ENCODE measurements around the gene ZNF436.

ZNF436 gene

GRCh38 chr1:23345920-23346319 is 23.7 kb downstream of the ZNF436 start:
- no peak overlapping the region for H3K4ac ChIP-seq (ENCODE audit: low read depth, low read length)
- H3K27me3 ChIP-seq (ENCODE audit: insufficient read depth, low read length, poor library complexity): peaks cover 3% of the 10 kb centered on the region
- no peak overlapping the region for H4K5ac ChIP-seq (ENCODE audit: low read length)
- H3K79me2 ChIP-seq (ENCODE audit: control insufficient read depth, insufficient read depth, low read length): peaks cover 27% of the 10 kb centered on the region
- no peaks in the 10 kb centered on the region for H3K79me1 ChIP-seq (ENCODE audit: low read length)
- H3K4me3 ChIP-seq (ENCODE audit: low read length): no peak overlapping the region
- no peak overlapping the region for H2BK15ac ChIP-seq (replicated peaks; ENCODE audit: low read depth)
- no peak overlapping the region for H3K27ac ChIP-seq (ENCODE audit: low read depth, low read length)
- peak overlapping the region; percentile 76 for H4K8ac ChIP-seq (ENCODE audit: low read depth, low read length)
- no peak overlapping the region for H3K18ac ChIP-seq (ENCODE audit: low read length)
- no peak overlapping the region for H2AK5ac ChIP-seq (ENCODE audit: low read length)
- WGBS (ENCODE audit: extremely low coverage, insufficient coverage, low lambda C conversion rate): no CpG with 5 or more reads among the region's 14 CpGs
- H3K4me2 ChIP-seq (ENCODE audit: low read length): no peak overlapping the region
- H2BK120ac ChIP-seq (ENCODE audit: low read depth, low read length): no peak overlapping the region
- DNase-seq: no peak
- no peak overlapping the region for H3K56ac ChIP-seq (ENCODE audit: low read length)
- H3K9ac ChIP-seq (ENCODE audit: low read length): no peak overlapping the region
- H3K36me3 ChIP-seq (ENCODE audit: control insufficient read depth, insufficient read depth, low read length): no peaks in the 10 kb centered on the region
- no peak overlapping the region for H3K23ac ChIP-seq (ENCODE audit: low read length)
- no peak overlapping the region for H2BK5ac ChIP-seq (ENCODE audit: low read length)
- H3K4me1 ChIP-seq (ENCODE audit: control insufficient read depth, low read depth, low read length): no peaks in the 10 kb centered on the region

- H3K79me1 ChIP-seq (ENCODE audit: low read length): no peaks in the 10 kb centered on the region
- peak overlapping the region; percentile 63 for H3K4me2 ChIP-seq (ENCODE audit: low read length)
- WGBS (ENCODE audit: extremely low coverage, insufficient coverage, low lambda C conversion rate): no CpG with 5 or more reads among the region's 8 CpGs
- peaks cover 36% of the 10 kb centered on the region for H3K79me2 ChIP-seq (ENCODE audit: control insufficient read depth, insufficient read depth, low read length)
- peak overlapping the region; percentile 95 for H3K56ac ChIP-seq (ENCODE audit: low read length)
- peak overlapping the region; percentile 60 for H3K4ac ChIP-seq (ENCODE audit: low read depth, low read length)
- DNase-seq: peak; percentile 53
- H3K4me3 ChIP-seq (ENCODE audit: low read length): peak overlapping the region; percentile 40
- no peak overlapping the region for H2BK120ac ChIP-seq (ENCODE audit: low read depth, low read length)
- no peaks in the 10 kb centered on the region for H3K4me1 ChIP-seq (ENCODE audit: control insufficient read depth, low read depth, low read length)
- H3K27ac ChIP-seq (ENCODE audit: low read depth, low read length): peak overlapping the region; percentile 75
- H2BK15ac ChIP-seq (replicated peaks; ENCODE audit: low read depth): no peak overlapping the region
- no peaks in the 10 kb centered on the region for H3K27me3 ChIP-seq (ENCODE audit: insufficient read depth, low read length, poor library complexity)
- peak overlapping the region; percentile 99 for H4K5ac ChIP-seq (ENCODE audit: low read length)
- H4K8ac ChIP-seq (ENCODE audit: low read depth, low read length): no peak overlapping the region
- no peak overlapping the region for H2AK5ac ChIP-seq (ENCODE audit: low read length)
- peak overlapping the region; percentile 90 for H3K9ac ChIP-seq (ENCODE audit: low read length)
- no peaks in the 10 kb centered on the region for H3K36me3 ChIP-seq (ENCODE audit: control insufficient read depth, insufficient read depth, low read length)
- peak overlapping the region; percentile 22 for H3K18ac ChIP-seq (ENCODE audit: low read length)
- H2BK5ac ChIP-seq (ENCODE audit: low read length): peak overlapping the region; percentile 83
- peak overlapping the region; percentile 39 for H3K23ac ChIP-seq (ENCODE audit: low read length)
Measured at GRCh38 chr1:23344987-23345472, 24.6 kb downstream of the ZNF436 start.

- DNase-seq: peak; percentile 100
- peak within 1 kb of the TSS; percentile 83 for H2BK5ac ChIP-seq (ENCODE audit: low read length)
- peak within 1 kb of the TSS; percentile 100 for H3K4ac ChIP-seq (ENCODE audit: low read depth, low read length)
- WGBS (ENCODE audit: extremely low coverage, insufficient coverage, low lambda C conversion rate): no CpG with 5 or more reads among the region's 87 CpGs
- H3K27me3 ChIP-seq (ENCODE audit: insufficient read depth, low read length, poor library complexity): no peaks in the 10 kb centered on the region
- H4K5ac ChIP-seq (ENCODE audit: low read length): peak within 1 kb of the TSS; percentile 99
- peak within 1 kb of the TSS; percentile 95 for H3K56ac ChIP-seq (ENCODE audit: low read length)
- H3K23ac ChIP-seq (ENCODE audit: low read length): peak within 1 kb of the TSS; percentile 39
- peak within 1 kb of the TSS; percentile 64 for H3K4me2 ChIP-seq (ENCODE audit: low read length)
- H3K36me3 ChIP-seq (ENCODE audit: control insufficient read depth, insufficient read depth, low read length): no peaks in the 10 kb centered on the region
- H2BK15ac ChIP-seq (replicated peaks; ENCODE audit: low read depth): peak within 1 kb of the TSS; percentile 45
- H3K27ac ChIP-seq (ENCODE audit: low read depth, low read length): peak within 1 kb of the TSS; percentile 99
- H2AK5ac ChIP-seq (ENCODE audit: low read length): no peak within 1 kb of the TSS
- H2BK120ac ChIP-seq (ENCODE audit: low read depth, low read length): peak within 1 kb of the TSS; percentile 100
- H4K8ac ChIP-seq (ENCODE audit: low read depth, low read length): peak within 1 kb of the TSS; percentile 88
- H3K9ac ChIP-seq (ENCODE audit: low read length): peak within 1 kb of the TSS; percentile 90
- H3K18ac ChIP-seq (ENCODE audit: low read length): peak within 1 kb of the TSS; percentile 100
- H3K4me1 ChIP-seq (ENCODE audit: control insufficient read depth, low read depth, low read length): peaks cover 2% of the 10 kb centered on the region
- peak within 1 kb of the TSS; percentile 76 for H3K4me3 ChIP-seq (ENCODE audit: low read length)
- no peaks in the 10 kb centered on the region for H3K79me1 ChIP-seq (ENCODE audit: low read length)
- peaks cover 42% of the 10 kb centered on the region for H3K79me2 ChIP-seq (ENCODE audit: control insufficient read depth, insufficient read depth, low read length)
Measured at GRCh38 chr1:23344111-23344986, 25.3 kb downstream of the ZNF436 start, which contains the start of gene HNRNPR. Gene HNRNPR, minus strand, starts transcription at chr1:23344284. Its CDS starts 3,276 bp downstream, at chr1:23341008.

GRCh38 chr1:23343221-23344110 is 26.2 kb downstream of the ZNF436 start:
- WGBS (ENCODE audit: extremely low coverage, insufficient coverage, low lambda C conversion rate): no CpG with 5 or more reads among the region's 66 CpGs
- Histone ChIP-seq H3K4me3 (ENCODE audit: low read length) (peak overlapping the region; percentile 76), H3K56ac (ENCODE audit: low read length) (peak overlapping the region; percentile 79), H2BK120ac (ENCODE audit: low read depth, low read length) (peak overlapping the region; percentile 100), H3K23ac (ENCODE audit: low read length) (no peak overlapping the region), H3K27ac (ENCODE audit: low read depth, low read length) (peak overlapping the region; percentile 99), H3K4ac (ENCODE audit: low read depth, low read length) (peak overlapping the region; percentile 100), H2BK15ac (replicated peaks; ENCODE audit: low read depth) (peak overlapping the region; percentile 45), H3K79me1 (ENCODE audit: low read length) (no peaks in the 10 kb centered on the region), H3K4me2 (ENCODE audit: low read length) (peak overlapping the region; percentile 64), H3K18ac (ENCODE audit: low read length) (peak overlapping the region; percentile 100), H3K36me3 (ENCODE audit: control insufficient read depth, insufficient read depth, low read length) (no peaks in the 10 kb centered on the region), H2BK5ac (ENCODE audit: low read length) (peak overlapping the region; percentile 79), H3K27me3 (ENCODE audit: insufficient read depth, low read length, poor library complexity) (no peaks in the 10 kb centered on the region), H3K4me1 (ENCODE audit: control insufficient read depth, low read depth, low read length) (peaks cover 2% of the 10 kb centered on the region), H4K5ac (ENCODE audit: low read length) (no peak overlapping the region), H3K79me2 (ENCODE audit: control insufficient read depth, insufficient read depth, low read length) (peaks cover 49% of the 10 kb centered on the region), H3K9ac (ENCODE audit: low read length) (peak overlapping the region; percentile 73), H2AK5ac (ENCODE audit: low read length) (no peak overlapping the region), H4K8ac (ENCODE audit: low read depth, low read length) (peak overlapping the region; percentile 88)
- DNase-seq: peak; percentile 88

- H3K27me3 ChIP-seq (ENCODE audit: insufficient read depth, low read length, poor library complexity): no peaks in the 10 kb centered on the region
- H3K23ac ChIP-seq (ENCODE audit: low read length): no peak overlapping the region
- no peak overlapping the region for H3K18ac ChIP-seq (ENCODE audit: low read length)
- H2BK15ac ChIP-seq (replicated peaks; ENCODE audit: low read depth): no peak overlapping the region
- no peak overlapping the region for H4K5ac ChIP-seq (ENCODE audit: low read length)
- peak overlapping the region; percentile 25 for H3K4me3 ChIP-seq (ENCODE audit: low read length)
- no peak overlapping the region for H4K8ac ChIP-seq (ENCODE audit: low read depth, low read length)
- H3K4me1 ChIP-seq (ENCODE audit: control insufficient read depth, low read depth, low read length): peaks cover 2% of the 10 kb centered on the region
- no CpG with 5 or more reads among the region's 10 CpGs for WGBS (ENCODE audit: extremely low coverage, insufficient coverage, low lambda C conversion rate)
- H3K79me2 ChIP-seq (ENCODE audit: control insufficient read depth, insufficient read depth, low read length): peaks cover 62% of the 10 kb centered on the region
- H3K9ac ChIP-seq (ENCODE audit: low read length): peak overlapping the region; percentile 73
- DNase-seq: no peak
- H3K36me3 ChIP-seq (ENCODE audit: control insufficient read depth, insufficient read depth, low read length): peaks cover 1% of the 10 kb centered on the region
- H3K56ac ChIP-seq (ENCODE audit: low read length): peak overlapping the region; percentile 34
- H2BK120ac ChIP-seq (ENCODE audit: low read depth, low read length): no peak overlapping the region
- H3K79me1 ChIP-seq (ENCODE audit: low read length): no peaks in the 10 kb centered on the region
- H2BK5ac ChIP-seq (ENCODE audit: low read length): no peak overlapping the region
- H3K4me2 ChIP-seq (ENCODE audit: low read length): peak overlapping the region; percentile 17
- H2AK5ac ChIP-seq (ENCODE audit: low read length): no peak overlapping the region
- H3K27ac ChIP-seq (ENCODE audit: low read depth, low read length): no peak overlapping the region
- H3K4ac ChIP-seq (ENCODE audit: low read depth, low read length): no peak overlapping the region
Measured at GRCh38 chr1:23341931-23342692, 27.5 kb downstream of the ZNF436 start.

Data from mesendoderm (in vitro differentiated cells).